ENCODE results near the gene PPP2R2C.

GRCh38 chr4:6320663-6321062, 151.8 kb downstream of the PPP2R2C start:
- TF ChIP-seq CTCF (IDR thresholded peaks at IDR 0.05), result no peak
- TF ChIP-seq POLR2A (IDR thresholded peaks at IDR 0.05), result no peak

Data from heart left ventricle (tissue), 13 donors.